ENCODE results near the gene SPECC1L.

GRCh38 chr22:24426436-24426835 lies 155.8 kb downstream of the SPECC1L start:
- no peak for TF ChIP-seq EP300 (IDR thresholded peaks at IDR 0.05; ENCODE audit: borderline replicate concordance)
- TF ChIP-seq TAF1 (IDR thresholded peaks at IDR 0.05; ENCODE audit: low read depth), result no peak
- no peak for TF ChIP-seq EGR1 (IDR thresholded peaks at IDR 0.05)
- TF ChIP-seq RAD21 (IDR thresholded peaks at IDR 0.05; ENCODE audit: low read depth), result no peak
- TF ChIP-seq FOXM1 (IDR thresholded peaks at IDR 0.05; ENCODE audit: borderline replicate concordance, low read depth), result no peak
- TF ChIP-seq, protein P1, sequence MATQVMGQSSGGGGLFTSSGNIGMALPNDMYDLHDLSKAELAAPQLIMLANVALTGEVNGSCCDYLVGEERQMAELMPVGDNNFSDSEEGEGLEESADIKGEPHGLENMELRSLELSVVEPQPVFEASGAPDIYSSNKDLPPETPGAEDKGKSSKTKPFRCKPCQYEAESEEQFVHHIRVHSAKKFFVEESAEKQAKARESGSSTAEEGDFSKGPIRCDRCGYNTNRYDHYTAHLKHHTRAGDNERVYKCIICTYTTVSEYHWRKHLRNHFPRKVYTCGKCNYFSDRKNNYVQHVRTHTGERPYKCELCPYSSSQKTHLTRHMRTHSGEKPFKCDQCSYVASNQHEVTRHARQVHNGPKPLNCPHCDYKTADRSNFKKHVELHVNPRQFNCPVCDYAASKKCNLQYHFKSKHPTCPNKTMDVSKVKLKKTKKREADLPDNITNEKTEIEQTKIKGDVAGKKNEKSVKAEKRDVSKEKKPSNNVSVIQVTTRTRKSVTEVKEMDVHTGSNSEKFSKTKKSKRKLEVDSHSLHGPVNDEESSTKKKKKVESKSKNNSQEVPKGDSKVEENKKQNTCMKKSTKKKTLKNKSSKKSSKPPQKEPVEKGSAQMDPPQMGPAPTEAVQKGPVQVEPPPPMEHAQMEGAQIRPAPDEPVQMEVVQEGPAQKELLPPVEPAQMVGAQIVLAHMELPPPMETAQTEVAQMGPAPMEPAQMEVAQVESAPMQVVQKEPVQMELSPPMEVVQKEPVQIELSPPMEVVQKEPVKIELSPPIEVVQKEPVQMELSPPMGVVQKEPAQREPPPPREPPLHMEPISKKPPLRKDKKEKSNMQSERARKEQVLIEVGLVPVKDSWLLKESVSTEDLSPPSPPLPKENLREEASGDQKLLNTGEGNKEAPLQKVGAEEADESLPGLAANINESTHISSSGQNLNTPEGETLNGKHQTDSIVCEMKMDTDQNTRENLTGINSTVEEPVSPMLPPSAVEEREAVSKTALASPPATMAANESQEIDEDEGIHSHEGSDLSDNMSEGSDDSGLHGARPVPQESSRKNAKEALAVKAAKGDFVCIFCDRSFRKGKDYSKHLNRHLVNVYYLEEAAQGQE (IDR thresholded peaks at IDR 0.05; ENCODE audit: low read depth), result no peak
